GM12878 (cell line): ENCODE results near the gene RAC3. TPM values are rescaled to one million over a fixed set of nuclear protein-coding genes. Genes with fewer than 3 reads are reported as not detected.

Experiments
- E2F8 ChIP-seq: fragments of 450-650 bp; IDR thresholded peaks from 2 replicates; pipeline ENCODE4 v1.6.1; 2018; ENCODE audit warnings: mild to moderate bottlenecking, low read depth, moderate library complexity; ENCODE audit not compliant: partially characterized antibody
- GATAD2B ChIP-seq: fragments of 450-650 bp; conservative IDR thresholded peaks from 2 replicates; pipeline ENCODE4 v1.6.1; 2017; ENCODE audit warnings: low read depth, mild to moderate bottlenecking, moderate library complexity
- IRF5 ChIP-seq: fragments of 450-650 bp; IDR thresholded peaks from 2 replicates; pipeline ENCODE4 v1.6.1; 2017; ENCODE audit warnings: borderline replicate concordance
- SIN3A ChIP-seq: IDR thresholded peaks from 2 replicates; pipeline ENCODE4 v1.6.1; 2012; ENCODE audit warnings: low read depth, low read length, improper control_type of control experiment
- SP1 ChIP-seq: IDR thresholded peaks from one replicate; pipeline ENCODE4 v1.6.1; 2011; ENCODE audit warnings: low read depth, low read length
- SRF ChIP-seq, 2 experiments: IDR thresholded peaks; 2 replicates each; pipeline ENCODE4 v1.6.1; 2011; ENCODE audit warnings: low read depth in 2 of 2, low read length in 2 of 2, mild to moderate bottlenecking in 1 of 2, moderate library complexity in 1 of 2
- TCF3 ChIP-seq: IDR thresholded peaks from 2 replicates; pipeline ENCODE4 v1.6.1; 2012; ENCODE audit warnings: low read depth, mild to moderate bottlenecking, low read length, borderline replicate concordance; ENCODE audit not compliant: insufficient read depth
- polyA plus RNA-seq, 11 experiments: library from polyadenylated mRNA; depleted of rRNA in 4 of 11; unstranded in 6 of 11; stranded (reverse) in 5 of 11; fragments of >200 nt; fragmentation: Nextera tagmentation in 4 of 11; fragmentation: Illumina TruSeq in 1 of 11; extraction: Ambion mirVana in 4 of 11; extraction: Trizol in 1 of 11; gene quantifications; 1 replicate in 1 of 11; 2 replicates in 10 of 11; pipeline versions ENCODE4 v1.2.1 to v1.2.3, GENCODE V29; 2011 to 2016; ENCODE audit warnings: inconsistent platforms in 2 of 11, missing spikeins in 2 of 11, low read depth in 1 of 11
- total RNA-seq, 4 experiments: library from RNA; depleted of rRNA in 3 of 4; stranded (reverse); fragments of >200 nt in 3 of 4; fragmentation: Illumina TruSeq in 1 of 4; extraction: Trizol in 1 of 4; gene quantifications; 2 replicates each; pipeline versions ENCODE4 v1.2.1 to v1.2.3, GENCODE V29; 2013 to 2021
- TF ChIP-seq, protein P1 (sequence below): fragments of 450-650 bp; IDR thresholded peaks from 2 replicates; pipeline ENCODE4 v1.6.1; 2016; ENCODE audit warnings: mild to moderate bottlenecking, moderate library complexity, borderline replicate concordance
- TF ChIP-seq, protein P2 (sequence below): fragments of 450-650 bp; IDR thresholded peaks from 2 replicates; pipeline ENCODE4 v1.6.1; 2017; ENCODE audit warnings: mild to moderate bottlenecking, moderate library complexity
- TF ChIP-seq, protein P3 (sequence below), 3 experiments: IDR thresholded peaks in 2 of 3; conservative IDR thresholded peaks in 1 of 3; 2 replicates each; pipeline ENCODE4 v1.5.1; 2011; ENCODE audit warnings: low read depth in 3 of 3, low read length in 3 of 3, mild to moderate bottlenecking in 3 of 3, control low read depth in 2 of 3, moderate library complexity in 2 of 3, inconsistent platforms in 1 of 3, mixed read lengths in 1 of 3; ENCODE audit not compliant: control insufficient read depth in 2 of 3, insufficient read depth in 1 of 3; ENCODE audit errors: extremely low read depth in 1 of 3

RAC3 gene
- total and polyA plus RNA-seq, 10 of the 15 experiments (the other 5 are each of a cell fraction or from before 2014, with no cell fraction given) = 0.11 to 32.9 (median 6.7) TPM

- TF ChIP-seq, protein P1, sequence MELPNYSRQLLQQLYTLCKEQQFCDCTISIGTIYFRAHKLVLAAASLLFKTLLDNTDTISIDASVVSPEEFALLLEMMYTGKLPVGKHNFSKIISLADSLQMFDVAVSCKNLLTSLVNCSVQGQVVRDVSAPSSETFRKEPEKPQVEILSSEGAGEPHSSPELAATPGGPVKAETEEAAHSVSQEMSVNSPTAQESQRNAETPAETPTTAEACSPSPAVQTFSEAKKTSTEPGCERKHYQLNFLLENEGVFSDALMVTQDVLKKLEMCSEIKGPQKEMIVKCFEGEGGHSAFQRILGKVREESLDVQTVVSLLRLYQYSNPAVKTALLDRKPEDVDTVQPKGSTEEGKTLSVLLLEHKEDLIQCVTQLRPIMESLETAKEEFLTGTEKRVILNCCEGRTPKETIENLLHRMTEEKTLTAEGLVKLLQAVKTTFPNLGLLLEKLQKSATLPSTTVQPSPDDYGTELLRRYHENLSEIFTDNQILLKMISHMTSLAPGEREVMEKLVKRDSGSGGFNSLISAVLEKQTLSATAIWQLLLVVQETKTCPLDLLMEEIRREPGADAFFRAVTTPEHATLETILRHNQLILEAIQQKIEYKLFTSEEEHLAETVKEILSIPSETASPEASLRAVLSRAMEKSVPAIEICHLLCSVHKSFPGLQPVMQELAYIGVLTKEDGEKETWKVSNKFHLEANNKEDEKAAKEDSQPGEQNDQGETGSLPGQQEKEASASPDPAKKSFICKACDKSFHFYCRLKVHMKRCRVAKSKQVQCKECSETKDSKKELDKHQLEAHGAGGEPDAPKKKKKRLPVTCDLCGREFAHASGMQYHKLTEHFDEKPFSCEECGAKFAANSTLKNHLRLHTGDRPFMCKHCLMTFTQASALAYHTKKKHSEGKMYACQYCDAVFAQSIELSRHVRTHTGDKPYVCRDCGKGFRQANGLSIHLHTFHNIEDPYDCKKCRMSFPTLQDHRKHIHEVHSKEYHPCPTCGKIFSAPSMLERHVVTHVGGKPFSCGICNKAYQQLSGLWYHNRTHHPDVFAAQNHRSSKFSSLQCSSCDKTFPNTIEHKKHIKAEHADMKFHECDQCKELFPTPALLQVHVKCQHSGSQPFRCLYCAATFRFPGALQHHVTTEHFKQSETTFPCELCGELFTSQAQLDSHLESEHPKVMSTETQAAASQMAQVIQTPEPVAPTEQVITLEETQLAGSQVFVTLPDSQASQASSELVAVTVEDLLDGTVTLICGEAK = no peak
- TF ChIP-seq IRF5 (no peak), SIN3A (no peak), E2F8 (no peak), TCF3 (no peak), SRF (IDR thresholded peaks at IDR 0.05; ENCODE audit: low read depth in 2 of 2, low read length in 2 of 2) (no peak), GATAD2B (no peak), SP1 (no peak)
- TF ChIP-seq, protein P2, sequence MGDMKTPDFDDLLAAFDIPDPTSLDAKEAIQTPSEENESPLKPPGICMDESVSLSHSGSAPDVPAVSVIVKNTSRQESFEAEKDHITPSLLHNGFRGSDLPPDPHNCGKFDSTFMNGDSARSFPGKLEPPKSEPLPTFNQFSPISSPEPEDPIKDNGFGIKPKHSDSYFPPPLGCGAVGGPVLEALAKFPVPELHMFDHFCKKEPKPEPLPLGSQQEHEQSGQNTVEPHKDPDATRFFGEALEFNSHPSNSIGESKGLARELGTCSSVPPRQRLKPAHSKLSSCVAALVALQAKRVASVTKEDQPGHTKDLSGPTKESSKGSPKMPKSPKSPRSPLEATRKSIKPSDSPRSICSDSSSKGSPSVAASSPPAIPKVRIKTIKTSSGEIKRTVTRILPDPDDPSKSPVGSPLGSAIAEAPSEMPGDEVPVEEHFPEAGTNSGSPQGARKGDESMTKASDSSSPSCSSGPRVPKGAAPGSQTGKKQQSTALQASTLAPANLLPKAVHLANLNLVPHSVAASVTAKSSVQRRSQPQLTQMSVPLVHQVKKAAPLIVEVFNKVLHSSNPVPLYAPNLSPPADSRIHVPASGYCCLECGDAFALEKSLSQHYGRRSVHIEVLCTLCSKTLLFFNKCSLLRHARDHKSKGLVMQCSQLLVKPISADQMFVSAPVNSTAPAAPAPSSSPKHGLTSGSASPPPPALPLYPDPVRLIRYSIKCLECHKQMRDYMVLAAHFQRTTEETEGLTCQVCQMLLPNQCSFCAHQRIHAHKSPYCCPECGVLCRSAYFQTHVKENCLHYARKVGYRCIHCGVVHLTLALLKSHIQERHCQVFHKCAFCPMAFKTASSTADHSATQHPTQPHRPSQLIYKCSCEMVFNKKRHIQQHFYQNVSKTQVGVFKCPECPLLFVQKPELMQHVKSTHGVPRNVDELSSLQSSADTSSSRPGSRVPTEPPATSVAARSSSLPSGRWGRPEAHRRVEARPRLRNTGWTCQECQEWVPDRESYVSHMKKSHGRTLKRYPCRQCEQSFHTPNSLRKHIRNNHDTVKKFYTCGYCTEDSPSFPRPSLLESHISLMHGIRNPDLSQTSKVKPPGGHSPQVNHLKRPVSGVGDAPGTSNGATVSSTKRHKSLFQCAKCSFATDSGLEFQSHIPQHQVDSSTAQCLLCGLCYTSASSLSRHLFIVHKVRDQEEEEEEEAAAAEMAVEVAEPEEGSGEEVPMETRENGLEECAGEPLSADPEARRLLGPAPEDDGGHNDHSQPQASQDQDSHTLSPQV = no peak
- TF ChIP-seq, protein P3, sequence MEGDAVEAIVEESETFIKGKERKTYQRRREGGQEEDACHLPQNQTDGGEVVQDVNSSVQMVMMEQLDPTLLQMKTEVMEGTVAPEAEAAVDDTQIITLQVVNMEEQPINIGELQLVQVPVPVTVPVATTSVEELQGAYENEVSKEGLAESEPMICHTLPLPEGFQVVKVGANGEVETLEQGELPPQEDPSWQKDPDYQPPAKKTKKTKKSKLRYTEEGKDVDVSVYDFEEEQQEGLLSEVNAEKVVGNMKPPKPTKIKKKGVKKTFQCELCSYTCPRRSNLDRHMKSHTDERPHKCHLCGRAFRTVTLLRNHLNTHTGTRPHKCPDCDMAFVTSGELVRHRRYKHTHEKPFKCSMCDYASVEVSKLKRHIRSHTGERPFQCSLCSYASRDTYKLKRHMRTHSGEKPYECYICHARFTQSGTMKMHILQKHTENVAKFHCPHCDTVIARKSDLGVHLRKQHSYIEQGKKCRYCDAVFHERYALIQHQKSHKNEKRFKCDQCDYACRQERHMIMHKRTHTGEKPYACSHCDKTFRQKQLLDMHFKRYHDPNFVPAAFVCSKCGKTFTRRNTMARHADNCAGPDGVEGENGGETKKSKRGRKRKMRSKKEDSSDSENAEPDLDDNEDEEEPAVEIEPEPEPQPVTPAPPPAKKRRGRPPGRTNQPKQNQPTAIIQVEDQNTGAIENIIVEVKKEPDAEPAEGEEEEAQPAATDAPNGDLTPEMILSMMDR (IDR thresholded peaks at IDR 0.05 in 2 of 3, conservative IDR thresholded peaks at IDR 0.05 in 1 of 3; ENCODE audit: control insufficient read depth in 2 of 3, extremely low read depth in 1 of 3, insufficient read depth in 1 of 3, low read depth in 3 of 3, low read length in 3 of 3) = no peak
These were observed 48.7 kb downstream of the RAC3 start (continued) for GRCh38 chr17:82080048-82080788.
